Measurements from ENCODE around the gene CRYBG1.
A peak's percentile ranks its signal among the peaks of the same experiment; 100 is the strongest.

- TF ChIP-seq CTCF (conservative IDR thresholded peaks at IDR 0.05; ENCODE audit: low read length) (peak; percentile 90), EZH2phosphoT487 (IDR thresholded peaks at IDR 0.05; ENCODE audit: borderline replicate concordance) (no peak)
These were observed 21.0 kb upstream of the CRYBG1 start for GRCh38 chr6:106339334-106340029.

Data from Loucy (cell line).